Measurements from ENCODE around the gene SNCB.
A peak's percentile ranks its signal among the peaks of the same experiment; 100 is the strongest.

The SNCB gene

DNA sequence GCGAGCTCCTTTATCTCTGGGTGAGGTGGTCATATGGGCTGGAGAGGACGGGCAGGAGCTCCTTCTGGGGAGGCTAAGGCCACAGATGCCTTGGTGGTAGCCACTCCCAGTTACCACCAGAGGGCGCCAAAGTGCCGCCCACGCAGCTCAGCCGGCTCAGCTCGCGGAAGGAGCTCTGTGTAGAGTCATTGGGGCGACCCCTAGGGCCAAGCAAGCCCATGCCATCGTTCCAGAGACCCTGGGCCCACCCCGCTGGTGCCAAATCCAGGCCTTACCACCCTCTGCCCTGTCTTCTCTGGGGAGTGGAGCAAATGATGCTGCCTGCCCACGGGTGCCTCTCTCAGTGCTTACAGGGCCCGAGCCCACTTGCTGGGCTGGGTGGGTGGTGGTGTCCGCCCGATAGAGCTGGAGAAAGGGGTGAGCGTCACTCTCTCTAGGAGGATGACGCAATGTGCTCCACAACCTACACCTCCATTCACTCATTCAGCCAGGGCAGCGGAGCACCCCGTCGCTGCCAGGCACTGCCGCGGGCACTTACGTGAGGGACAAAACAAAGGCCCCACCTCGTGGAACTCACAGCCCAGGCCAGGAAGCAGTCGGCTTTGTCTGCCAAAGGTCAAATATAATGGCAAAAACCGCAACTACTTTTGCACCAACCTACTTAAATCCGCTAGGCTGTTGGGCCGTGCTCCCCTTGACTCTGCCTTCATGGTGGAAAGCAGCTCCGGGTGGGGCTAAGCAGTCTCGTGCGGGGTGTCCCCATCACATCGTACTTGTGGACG lies 30.7 kb upstream of the SNCB start:
- DNase-seq, result peak; percentile 59 to 78 (median 75)

DNA sequence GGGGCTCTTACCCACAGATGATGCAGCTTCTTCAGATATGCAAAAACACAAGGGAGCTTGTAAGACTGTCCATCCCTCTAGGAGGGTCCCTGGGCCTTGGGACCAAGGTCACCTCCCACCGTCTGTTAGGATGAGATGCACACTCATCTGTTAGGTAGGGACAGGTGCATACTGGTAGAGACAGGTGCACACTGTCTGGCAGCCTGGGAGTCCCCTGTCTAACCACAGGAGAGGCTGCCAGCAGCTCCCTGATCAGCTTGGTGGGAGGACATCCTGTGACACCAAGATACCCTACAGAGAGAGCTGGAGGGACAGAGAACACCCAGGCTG lies 30.2 kb upstream of the SNCB start:
- no peak for DNase-seq

DNA sequence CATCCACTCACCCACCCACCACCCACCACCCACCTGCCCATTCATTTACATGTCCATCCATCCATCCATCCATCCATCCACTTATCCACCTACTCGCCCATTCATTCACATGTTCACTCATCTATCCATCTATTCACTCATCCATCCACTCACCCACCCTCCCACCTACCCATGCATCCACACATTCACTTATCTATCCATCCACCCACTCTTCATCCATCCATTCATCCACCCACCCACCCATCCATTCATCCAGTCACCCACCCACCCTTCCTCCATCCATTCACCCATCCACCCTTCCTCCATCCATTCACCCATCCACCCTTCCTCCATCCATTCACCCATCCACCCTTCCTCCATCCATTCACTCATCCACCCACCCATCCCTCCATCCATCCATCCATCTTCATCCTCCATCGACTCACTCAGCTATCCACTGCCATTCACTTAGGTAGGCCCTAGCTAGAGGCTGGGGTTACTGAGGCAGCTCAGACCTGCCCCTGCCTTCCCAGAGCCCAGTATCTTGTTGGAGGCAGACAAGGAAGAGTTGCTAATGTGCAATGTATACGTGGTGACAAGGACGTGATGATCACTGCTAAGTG lies 29.6 kb upstream of the SNCB start:
- no peak for DNase-seq

DNA sequence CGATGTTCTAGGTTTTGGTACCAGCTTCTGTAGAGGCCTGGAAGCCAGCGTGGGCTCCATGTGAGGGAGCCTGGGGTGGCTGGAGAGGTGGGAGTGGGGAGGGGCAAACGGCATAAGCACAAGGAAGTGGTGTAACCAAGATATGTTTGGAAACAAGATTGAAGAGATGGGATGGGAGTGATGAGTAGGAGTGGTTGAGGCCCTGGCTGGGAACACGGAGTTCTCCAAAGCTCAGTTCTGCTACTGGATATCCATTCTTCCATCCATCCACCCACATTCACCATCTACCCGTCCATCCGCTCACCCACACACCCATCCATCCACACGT lies 29.1 kb upstream of the SNCB start:
- DNase-seq, result no peak

DNA sequence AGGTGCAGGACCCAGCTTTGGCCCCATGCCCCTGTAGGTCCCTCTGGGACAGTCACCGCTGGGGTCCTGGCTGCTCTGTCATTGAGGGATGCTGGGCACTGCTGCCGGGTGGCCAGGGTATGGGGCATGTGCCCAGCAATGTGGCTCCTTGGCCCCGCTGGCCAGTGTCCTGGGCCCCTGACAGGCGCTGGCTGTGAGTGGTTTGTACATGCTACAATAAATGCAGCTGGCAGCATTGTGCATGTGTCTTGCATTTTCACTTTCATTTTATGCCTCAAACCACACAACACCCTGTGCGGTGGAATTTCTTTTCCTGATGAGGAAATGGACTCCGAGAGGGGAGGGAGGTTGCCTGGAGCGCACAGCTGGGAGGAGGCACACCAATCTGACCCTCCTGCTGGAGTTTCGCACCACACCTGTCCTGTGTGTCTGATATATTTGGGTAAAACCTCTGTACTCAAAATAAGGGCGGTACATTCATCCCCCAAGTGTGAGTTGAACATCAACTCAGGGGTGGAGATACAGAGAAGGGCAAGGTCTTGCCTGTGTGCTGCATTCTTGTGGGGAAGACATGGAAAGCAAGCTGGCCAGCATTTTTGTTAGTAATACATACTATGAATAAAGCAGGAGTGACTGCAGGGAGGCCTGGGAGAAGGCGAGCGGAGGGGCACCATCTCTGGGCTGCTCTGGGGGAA lies 28.6 kb upstream of the SNCB start:
- no peak for DNase-seq

DNA sequence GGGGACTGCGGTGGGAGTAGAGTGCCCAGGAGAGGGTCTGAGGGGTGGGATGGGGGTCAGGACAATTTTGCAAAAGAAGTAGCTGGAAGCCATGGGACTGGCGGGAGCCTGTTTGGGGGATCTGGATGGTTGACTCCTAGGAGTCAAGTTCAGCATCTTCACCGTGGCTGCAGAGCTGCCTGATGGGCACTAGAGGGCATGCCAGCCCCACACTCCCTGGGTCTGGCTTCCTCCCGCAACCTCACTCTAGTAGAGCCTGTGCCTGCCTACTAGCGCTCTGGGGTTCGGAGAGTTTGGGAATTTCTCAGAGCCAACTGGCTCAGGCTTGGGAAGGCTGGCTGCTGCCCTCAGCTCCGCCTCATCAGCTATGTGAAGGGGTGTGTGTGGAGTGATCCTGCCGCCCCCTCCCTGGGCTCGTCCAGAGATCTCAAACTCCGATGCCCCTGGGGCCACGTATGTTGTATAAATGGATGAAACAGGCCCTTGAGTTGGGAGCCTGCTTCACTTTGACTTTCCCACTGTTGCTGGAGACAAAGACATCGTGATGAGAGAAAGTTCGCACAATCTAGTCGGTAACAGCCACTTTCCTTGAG lies 27.8 kb upstream of the SNCB start:
- peak; percentile 24 to 70 (median 66) for DNase-seq

DNA sequence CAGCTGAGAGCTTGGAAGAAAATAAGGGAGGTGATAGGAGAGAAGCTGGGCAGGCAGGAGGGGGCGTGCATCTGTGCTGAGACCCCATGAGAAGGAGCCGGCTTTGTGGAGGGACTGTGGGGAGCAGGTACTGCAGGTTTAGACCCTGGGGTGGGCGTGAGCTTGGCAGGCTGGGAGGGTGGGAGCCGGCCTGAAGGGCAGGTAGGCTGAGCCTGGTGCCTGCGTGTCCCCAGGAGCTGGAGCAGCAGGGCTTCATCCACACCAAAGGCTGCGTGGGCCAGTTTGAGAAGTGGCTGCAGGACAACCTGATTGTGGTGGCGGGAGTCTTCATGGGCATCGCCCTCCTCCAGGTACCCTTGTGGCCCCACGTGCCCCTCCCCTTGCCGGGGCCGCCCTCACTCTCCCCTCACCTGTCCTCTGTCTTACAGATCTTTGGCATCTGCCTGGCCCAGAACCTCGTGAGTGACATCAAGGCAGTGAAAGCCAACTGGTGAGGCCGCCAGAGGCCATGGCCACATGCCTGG lies 26.2 kb upstream of the SNCB start:
- DNase-seq, result no peak

DNA sequence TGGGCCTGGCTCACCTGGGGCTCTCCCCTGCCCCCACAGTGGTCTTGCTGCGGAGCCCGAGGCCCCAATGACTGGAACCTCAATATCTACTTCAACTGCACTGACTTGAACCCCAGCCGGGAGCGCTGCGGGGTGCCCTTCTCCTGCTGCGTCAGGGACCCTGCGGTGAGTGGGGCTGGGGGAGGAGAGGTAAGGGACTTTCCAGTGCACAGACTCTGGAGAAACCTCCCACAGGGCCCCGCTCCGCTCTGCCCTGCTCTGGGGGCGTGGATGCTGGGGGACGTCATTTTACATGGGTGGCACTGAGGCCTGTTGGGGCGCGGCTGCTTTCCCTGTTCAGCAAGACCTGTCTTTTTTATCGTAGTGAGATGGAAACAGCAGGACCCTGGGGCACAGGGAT lies 24.5 kb upstream of the SNCB start:
- no peak for DNase-seq

DNA sequence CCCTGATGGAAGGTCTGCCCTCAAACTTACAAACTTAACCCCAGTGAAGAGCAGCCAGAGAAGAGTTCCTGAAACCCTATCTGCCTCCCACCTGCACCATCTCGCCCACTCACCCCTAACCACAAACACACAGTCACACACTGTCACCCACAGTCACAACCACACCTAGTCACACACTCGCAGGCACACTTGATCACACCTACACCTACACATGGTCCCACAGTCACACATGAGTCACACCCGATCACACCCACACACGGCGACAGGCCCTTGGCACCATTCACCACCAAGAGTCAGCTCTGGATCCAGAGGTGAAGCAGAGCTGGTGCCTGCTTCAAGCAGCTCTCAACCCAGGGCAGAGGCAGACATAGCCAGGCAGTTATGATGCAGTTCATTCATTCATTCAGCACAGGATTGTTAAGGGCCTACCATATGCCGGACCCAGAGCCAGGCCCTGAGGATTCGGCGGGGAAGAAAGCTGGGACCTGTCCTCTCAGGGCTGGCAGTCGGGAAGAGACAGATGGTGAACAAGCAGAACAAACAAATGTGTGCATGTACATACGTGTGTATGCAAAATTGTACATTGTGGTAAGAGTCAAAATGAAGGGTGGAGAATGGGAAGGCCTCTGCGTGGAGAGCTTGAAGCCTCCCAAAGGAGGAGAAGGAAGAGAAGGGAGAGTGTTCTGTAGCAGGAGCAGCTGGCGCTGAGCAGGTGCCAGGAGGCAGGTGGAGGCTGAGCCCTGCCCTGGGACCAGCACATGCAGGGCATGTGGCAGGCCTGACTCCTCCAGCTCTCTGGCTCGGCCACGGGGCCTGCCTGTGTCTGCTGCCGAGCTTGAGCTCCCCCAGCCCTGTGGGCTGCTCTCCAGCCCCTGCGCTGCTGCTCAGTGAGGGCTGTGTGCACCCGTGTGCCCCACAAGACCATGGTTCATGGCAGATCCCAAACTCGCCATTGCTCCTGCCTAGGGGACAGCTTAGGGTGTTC lies 23.4 kb upstream of the SNCB start:
- DNase-seq, result no peak

DNA sequence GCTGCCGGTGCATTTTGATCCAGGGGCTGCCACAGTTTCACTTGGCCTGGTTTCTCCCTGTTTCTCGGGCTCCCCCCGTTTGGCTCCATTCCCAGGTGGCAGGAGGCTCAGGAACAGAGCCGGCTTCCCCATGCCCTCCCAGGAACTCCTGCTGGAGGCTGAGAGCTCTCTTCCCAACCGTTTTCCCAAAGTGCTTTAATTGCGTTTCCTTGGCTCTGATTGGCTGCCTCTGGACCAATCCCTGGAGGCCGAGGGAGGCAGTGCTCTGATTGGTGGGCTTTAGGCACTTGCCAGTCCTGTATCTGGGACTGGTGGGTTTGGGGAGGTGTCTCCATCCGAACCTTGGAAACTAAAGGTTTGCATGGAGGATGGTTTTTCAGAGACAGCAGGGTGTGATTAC lies 21.8 kb upstream of the SNCB start:
- DNase-seq, result no peak

DNA sequence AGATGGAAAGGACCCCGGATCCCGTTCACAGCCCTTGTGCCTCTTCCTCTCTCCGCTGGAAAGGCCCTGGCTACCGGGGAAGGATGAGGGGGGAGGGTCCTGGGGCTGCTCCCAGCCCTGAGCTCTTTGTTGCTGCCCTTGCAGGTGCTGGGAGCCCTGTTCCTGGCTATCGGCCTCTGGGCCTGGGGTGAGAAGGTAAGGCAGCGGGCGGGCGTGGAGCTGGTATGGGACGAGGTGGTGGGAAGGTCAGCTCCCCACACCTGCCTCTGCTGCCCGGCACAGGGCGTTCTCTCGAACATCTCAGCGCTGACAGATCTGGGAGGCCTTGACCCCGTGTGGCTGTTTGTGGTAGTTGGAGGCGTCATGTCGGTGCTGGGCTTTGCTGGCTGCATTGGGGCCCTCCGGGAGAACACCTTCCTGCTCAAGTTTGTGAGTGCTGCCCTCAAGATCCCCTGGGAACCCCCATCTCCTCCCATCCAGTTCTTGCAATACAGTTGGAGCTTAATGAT lies 21.2 kb upstream of the SNCB start:
- DNase-seq, result no peak

DNA sequence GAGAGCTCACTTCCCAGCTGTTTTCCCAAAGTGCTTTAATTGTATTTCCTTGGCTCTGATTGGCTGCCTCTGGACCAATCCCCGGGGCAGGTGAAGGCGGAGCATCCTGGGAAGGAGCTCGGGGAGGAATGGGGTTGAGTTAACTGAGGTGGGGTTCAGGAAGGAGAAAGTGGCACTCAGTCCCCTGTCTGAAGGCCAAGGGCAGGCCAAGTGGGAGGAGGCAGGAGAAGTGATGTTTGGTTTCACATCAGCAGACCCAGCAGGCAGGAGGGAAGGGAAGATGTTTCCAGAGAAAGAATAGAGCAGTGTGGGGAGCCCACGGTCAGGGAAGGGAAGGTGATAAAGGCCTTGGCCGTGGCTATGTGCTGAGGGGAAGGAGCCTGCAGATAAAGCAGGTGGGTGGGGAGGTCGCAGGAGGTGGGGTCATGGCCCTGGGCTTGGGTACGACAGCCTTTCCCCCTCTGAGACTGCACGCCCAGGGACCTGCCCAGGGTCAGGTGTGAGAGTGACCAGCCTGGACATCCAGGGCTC lies 20.1 kb upstream of the SNCB start:
- no peak for DNase-seq

DNA sequence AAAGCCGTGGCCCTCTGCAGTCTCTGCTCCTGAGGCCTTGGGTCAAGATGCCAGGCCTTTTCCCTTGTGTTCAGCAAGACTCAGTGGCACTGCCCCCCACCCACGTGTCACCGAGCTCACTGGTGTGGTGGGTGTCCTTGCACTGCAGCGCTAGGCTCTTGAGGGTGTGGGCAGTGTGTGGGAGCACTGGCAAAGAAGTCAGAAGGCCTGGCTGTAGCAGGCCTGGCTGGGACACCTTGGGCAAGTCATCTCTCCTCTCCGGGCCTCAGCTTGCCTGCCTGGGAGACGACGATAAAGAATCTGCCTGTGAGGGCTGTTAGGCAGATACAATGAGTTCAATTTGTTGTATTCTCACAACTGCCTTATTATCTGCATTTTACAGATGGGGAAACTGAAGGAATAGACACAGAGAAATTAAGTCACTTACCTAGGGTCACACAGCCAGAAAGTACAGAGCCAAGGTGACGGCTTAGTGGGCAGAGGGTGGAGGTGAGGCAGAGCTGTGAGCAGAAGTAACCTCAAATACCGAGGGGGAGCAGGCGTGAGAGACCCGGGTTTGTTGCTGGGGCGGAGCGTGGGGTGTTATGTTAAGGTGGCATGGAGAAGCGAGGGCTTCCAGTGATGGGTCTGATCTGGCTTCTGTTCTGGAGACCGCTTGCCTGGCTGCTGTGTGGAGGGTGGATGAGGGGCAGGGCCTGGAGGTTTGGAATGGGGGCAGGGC lies 18.3 kb upstream of the SNCB start:
- no peak for DNase-seq

DNA sequence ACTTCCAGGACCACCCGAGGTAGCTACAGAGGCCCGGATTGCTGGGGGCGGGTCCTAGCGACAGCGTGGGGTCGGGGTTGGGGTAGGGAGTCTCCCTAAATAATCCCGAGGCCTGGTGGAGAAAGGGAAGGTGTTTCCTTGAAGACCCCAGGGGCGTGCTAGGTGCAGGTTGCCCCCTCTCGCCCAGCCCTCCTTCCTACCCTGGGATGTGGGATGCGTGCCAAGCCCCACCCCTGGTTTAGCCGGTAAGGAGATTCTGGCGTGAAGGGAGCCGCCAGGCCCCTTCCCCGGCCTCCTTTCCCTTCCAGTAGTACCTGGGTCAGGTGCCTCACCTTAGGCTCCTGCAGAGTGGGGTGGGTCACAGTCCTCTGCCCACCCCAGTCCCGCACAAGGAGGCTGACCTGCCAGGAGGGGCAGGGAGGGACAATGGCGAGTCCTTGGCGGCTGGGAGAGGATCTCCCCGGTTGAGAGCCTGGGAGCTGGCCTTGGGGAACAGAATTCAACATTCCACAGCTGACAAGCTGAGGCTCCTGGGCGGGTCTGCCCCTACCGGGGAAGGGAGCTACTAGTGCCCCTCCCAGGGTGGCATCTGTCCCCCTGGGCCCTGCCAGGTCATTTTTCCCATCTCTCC lies 17.6 kb upstream of the SNCB start:
- DNase-seq, result peak in 2 of 3 experiments; percentile 23 to 55

DNA sequence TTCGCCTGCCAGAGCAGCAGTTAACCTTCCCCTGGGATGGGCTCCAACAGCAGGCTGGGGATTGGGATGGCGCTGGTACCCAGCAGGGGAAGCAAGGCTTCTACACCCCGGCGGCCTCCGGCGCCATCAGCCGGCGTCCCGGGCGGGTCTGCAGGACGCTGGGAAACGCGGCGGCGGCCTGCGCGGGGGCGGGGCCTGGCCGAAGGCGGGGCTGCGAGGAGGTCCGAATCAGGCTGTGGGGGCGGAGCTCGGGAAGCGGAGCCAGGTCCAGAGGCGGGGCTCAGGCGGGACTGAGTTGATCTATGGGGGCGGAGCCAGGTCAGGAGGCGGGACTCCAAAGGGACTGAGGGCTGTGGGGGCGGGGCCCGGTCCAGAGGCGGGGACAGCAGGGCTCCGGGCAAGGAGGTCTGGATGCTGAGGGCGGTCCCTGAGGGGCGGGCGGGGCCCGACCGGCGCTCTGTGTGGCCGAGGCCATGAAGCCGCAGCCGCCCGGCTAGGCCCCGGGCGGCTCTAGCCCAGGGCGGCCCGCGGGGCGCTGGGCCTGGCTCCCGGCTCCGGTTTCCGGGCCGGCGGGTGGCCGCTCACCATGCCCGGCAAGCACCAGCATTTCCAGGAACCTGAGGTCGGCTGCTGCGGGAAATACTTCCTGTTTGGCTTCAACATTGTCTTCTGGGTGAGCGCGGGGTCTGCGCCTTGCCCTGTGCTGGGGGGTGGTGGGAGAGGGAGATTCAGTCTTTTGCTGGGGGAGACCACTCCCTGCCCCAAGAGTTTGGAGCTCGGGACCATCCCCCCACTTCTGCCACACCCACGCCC lies 16.9 kb upstream of the SNCB start, which contains the start of gene TSPAN17:
Gene TSPAN17 (plus strand): TSS at position 455 of the 813 bp plus-strand sequence. CDS start 132 bp downstream, at position 587.
- DNase-seq, result peak; percentile 93 to 99 (median 97)

DNA sequence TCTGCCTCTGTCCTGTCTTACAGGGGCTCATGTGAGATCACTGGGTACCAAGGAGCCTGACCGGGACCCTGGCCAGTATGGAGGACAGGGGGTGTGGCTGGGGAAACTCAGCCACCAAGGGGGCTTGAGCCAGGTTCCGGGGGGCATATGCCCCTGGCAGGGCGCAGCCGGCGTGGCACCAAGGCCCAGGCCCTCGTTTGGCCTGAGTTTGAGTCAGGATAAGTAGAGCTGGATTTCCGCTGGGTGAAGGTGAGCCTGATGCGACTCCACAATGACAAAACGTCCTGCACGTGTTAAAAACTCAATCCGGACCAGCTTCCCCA lies 16.3 kb upstream of the SNCB start:
- no peak for DNase-seq

DNA sequence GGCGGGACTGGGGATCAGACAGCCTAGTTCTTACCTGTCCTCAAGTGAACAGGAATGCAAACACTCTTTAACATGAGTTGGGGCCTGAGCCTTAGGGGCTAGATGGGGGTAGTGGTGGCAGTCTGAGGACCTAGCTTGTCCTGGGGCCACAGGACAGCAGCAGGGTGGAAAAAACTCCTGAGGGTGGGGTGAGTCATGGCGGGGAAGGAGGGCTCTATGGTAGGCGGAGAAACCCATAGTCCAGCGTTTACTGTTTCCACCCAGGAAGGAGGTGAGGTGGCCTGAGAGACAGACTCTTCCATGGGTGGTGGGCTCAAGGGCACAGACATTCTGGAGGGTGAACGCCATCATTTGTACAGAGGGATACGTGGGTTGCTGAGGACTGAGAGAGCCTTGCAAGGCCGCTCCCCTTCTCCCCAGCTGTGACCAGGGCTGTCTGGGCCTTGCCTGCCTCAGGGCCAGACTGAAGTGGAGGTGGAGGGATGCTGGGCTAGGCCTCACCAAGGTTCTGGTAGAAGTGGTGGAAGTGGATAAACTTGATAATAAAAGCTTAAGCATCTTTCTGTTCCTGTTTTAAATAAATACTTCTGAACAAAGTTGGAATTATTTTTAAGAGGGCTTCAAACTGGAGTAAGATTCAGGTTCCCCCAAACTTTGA lies 15.8 kb upstream of the SNCB start:
- no peak for DNase-seq

DNA sequence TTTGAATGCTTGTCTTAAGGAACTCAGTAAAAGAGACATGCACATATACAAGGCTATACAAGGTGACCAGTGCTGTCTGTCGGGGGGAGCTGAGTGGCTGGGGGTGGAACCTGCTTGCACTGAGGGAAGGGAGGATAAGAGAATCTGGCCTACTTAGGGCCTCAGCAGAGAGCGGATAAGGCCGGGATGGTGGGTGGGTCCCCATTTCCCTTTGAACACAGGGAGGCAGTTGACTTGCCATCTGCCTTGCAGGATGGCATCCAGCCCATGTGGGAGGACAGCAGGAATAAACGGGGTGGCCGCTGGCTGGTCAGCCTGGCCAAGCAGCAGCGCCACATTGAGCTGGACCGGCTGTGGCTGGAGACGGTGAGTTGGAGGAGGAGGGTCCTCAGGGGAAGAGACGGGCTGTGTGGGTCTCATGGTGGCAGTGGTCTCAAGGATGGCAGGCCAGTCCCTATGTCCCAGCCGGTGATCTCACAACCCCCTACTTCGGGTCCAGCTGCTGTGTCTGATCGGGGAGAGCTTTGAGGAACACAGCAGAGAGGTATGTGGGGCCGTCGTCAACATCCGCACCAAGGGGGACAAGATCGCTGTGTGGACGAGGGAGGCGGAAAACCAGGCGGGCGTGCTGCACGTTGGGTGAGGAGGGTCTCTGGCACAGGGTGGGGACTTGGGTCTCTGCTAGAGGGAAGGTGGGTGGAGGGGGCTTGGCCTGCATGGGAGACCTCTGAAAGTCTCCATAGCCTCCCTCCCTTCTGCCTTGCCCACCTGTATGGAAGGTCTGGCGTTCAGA lies 14.7 kb upstream of the SNCB start:
- no peak for DNase-seq

DNA sequence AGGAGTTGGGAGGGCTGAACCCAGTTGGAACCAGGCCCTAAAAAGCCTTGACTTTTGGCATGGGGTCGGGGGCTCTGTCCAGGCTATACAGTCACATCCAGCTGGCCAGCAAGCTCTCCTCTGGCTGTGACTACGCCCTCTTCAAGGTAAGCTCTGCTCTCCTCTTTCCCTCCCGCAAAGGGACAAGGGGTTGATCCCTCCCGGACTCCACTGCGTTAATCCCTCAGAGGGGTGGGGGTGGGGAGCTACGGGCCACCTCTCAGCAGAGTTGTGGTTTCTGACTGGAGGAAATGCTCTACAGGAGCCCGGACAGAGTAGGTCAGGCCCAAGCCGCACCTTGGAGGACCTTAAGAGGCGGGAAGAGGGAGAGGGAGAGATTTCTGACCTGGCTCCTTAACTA lies 14.0 kb upstream of the SNCB start:
- DNase-seq, result no peak
